Occipital lobe (tissue), 2 donors: ENCODE data around the gene AZGP1. TPM values are rescaled to one million over a fixed set of nuclear protein-coding genes. Genes with fewer than 3 reads are reported as not detected.

Source experiments
- small RNA-seq: library from RNA; depleted of rRNA; stranded (forward); fragments of <200 nt; gene quantifications from one replicate; pipeline ENCODE3, GENCODE V24; 2014
- total RNA-seq: library from RNA; depleted of rRNA; stranded (reverse); fragments of >200 nt; gene quantifications from one replicate; pipeline ENCODE4 v1.2.3, GENCODE V29; 2014

The AZGP1 gene
- total RNA-seq, 1 donor from 2014 or later = not detected

Small RNA genes lying within 50 kb of the gene (small RNA-seq; reads per million reads assigned to genes)
- gene RF00019 (not detected), gene RF00561 (not detected)

Other genes starting within 250 kb of the AZGP1 start
- gene CYP3A7, start 240.8 kb downstream of the AZGP1 start, total RNA-seq = not detected
- not detected for gene CYP3A4, start 191.8 kb downstream of the AZGP1 start, total RNA-seq
- gene CYP3A43, start 148.0 kb downstream of the AZGP1 start, total RNA-seq = 0.78 TPM
- not detected for gene OR2AE1, start 99.0 kb downstream of the AZGP1 start, total RNA-seq
- 9.0 TPM for gene TRIM4, start 56.5 kb downstream of the AZGP1 start, total RNA-seq
- gene GJC3, start 46.4 kb downstream of the AZGP1 start, total RNA-seq = 0.47 TPM
- 83.3 TPM for gene ZKSCAN1, start 39.6 kb upstream of the AZGP1 start, total RNA-seq
- 14.7 TPM for gene ZSCAN21, start 73.7 kb upstream of the AZGP1 start, total RNA-seq
- 45.2 TPM for gene ZNF3, start 105.7 kb upstream of the AZGP1 start, total RNA-seq
- gene COPS6, start 112.9 kb upstream of the AZGP1 start, total RNA-seq = 25.9 TPM
- 44.8 TPM for gene MCM7, start 125.4 kb upstream of the AZGP1 start, total RNA-seq
- 27.1 TPM for gene AP4M1, start 125.6 kb upstream of the AZGP1 start, total RNA-seq
- gene TAF6, start 143.3 kb upstream of the AZGP1 start, total RNA-seq = 17.8 TPM
- 19.2 TPM for gene CNPY4, start 143.6 kb upstream of the AZGP1 start, total RNA-seq
- gene MBLAC1, start 150.9 kb upstream of the AZGP1 start, total RNA-seq = 6.4 TPM
- 22.6 TPM for gene LAMTOR4, start 172.9 kb upstream of the AZGP1 start, total RNA-seq
- gene TRAPPC14, start 182.7 kb upstream of the AZGP1 start, total RNA-seq = 8.0 TPM
- gene GAL3ST4, start 192.6 kb upstream of the AZGP1 start, total RNA-seq = 2.3 TPM
- gene GPC2, start 201.3 kb upstream of the AZGP1 start, total RNA-seq = 71.9 TPM
- 0.78 TPM for gene STAG3, start 201.9 kb upstream of the AZGP1 start, total RNA-seq
- gene PVRIG, start 243.9 kb upstream of the AZGP1 start, total RNA-seq = not detected